Omental fat pad (tissue), 4 donors: ENCODE data around the gene BHLHA15. TPM values are rescaled to one million over a fixed set of nuclear protein-coding genes. Genes with fewer than 3 reads are reported as not detected.

ENCODE experiments used
- ATAC-seq: fragments of 150-250 bp; one replicate; pipeline ENCODE4 v1.9.1; 2016; ENCODE audit warnings: mild to moderate bottlenecking, moderate library complexity; ENCODE audit not compliant: low FRiP score
- DNase-seq: peaks from one replicate; pipeline ENCODE4 v3.0.0-alpha.2; 2019; ENCODE audit warnings: low spot score
- total RNA-seq, 4 donors: library from RNA; depleted of rRNA; stranded (reverse); fragments of >200 nt; gene quantifications; one replicate each; pipeline ENCODE4 v1.1.0, GENCODE V29; 2016
- TF ChIP-seq, protein P1 (sequence below), 3 donors: fragments of 450-650 bp; IDR thresholded peaks; one replicate each; pipeline ENCODE4 v1.5.1; 2016 to 2017; ENCODE audit warnings: antibody characterized with exemption in 3 of 3, mild to moderate bottlenecking in 3 of 3, moderate library complexity in 2 of 3

Gene BHLHA15
- total RNA-seq, 4 donors from 2014 or later, result 1.5 to 3.5 TPM; not detected in 2

DNA sequence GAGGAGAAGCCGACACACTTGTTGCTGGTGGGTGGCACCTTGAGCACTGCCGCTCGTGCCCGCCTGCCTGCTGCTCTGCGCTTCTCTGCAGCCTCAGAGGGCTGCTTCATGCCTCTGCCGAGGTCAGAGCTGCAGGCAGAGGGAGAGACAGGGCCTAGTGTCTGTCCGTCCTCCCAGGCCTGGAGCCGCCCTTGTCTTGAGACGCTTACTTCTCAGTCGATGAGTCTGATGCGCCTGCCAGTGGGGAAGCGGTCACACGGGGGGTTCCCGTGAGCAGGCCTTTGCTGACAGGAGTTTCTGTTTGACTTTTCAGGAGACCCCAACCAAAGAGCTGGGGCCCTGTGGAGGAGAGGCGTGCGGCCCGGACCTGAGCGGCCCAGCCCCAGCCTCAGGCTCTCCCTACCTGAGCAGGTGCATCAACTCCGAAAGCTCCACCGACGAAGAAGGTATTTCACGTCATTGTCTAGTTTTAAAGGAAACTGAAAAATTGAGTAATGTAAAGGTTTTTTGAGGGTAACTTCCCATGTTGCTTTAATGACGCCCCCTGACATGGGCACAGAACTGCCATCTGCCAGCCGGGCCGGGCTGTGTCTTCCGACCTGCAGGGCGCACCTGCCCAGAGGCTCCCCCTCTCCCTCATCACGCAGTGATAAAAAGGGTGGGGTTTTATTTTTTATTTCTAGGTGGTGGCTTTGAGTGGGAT, 7.8 kb upstream of the BHLHA15 start:
- no peak for ATAC-seq

DNA sequence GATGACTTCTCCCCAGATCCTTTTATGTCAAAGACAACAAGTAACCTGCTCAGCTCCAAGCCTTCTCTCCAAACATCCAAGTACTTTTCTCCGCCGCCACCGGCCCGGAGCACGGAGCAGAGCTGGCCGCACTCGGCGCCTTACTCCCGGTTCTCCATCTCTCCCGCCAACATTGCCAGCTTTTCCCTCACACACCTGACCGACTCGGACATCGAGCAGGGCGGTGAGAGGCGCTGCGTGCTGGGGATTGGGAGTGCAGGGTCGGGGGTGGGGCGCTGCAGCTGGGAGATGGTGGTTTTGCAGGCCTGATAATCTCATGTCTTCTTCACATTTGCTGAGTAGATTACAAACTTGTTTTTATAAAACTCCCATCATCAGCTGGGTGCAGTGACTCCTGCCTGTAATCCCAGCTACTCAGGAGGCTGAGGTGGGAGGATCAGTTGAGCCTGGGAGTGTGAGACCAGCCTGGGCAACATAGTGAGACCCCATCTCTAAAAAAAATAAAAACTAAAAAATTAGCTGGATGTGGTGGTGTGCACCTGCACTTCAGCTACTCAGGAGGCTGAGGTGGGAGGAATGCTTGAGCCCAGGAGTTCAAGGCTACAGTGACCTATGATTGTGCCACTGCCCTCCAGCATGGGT, 7.2 kb upstream of the BHLHA15 start:
- ATAC-seq (no peak), DNase-seq (no peak)
- TF ChIP-seq, protein P1, sequence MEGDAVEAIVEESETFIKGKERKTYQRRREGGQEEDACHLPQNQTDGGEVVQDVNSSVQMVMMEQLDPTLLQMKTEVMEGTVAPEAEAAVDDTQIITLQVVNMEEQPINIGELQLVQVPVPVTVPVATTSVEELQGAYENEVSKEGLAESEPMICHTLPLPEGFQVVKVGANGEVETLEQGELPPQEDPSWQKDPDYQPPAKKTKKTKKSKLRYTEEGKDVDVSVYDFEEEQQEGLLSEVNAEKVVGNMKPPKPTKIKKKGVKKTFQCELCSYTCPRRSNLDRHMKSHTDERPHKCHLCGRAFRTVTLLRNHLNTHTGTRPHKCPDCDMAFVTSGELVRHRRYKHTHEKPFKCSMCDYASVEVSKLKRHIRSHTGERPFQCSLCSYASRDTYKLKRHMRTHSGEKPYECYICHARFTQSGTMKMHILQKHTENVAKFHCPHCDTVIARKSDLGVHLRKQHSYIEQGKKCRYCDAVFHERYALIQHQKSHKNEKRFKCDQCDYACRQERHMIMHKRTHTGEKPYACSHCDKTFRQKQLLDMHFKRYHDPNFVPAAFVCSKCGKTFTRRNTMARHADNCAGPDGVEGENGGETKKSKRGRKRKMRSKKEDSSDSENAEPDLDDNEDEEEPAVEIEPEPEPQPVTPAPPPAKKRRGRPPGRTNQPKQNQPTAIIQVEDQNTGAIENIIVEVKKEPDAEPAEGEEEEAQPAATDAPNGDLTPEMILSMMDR (IDR thresholded peaks at IDR 0.05), result no peak

More for the DNA sequence above, 7.8 kb upstream of the BHLHA15 start:
- DNase-seq, result no peak
- TF ChIP-seq, protein P1 (IDR thresholded peaks at IDR 0.05), result no peak

DNA sequence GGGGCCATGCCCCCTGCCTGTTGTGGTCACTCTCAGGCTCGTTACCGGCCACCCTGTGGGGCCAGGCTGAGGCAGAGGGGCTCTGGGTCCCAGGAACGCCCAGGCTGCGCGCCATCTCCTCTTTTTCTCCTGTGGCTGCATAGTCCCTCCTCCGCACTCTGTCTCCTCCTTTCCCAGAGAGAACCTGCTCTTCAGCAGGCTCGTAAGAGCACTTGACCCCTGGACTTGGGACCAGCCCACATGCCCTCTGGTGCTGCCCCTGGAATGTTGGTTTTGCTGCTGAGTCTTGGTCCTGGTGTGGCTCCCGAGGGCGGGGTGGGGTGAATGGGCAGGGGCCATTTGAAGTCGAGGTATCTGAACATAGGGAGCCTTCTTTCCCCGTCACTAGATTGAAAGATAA, 6.6 kb upstream of the BHLHA15 start:
- TF ChIP-seq, protein P1 (IDR thresholded peaks at IDR 0.05), result no peak
- DNase-seq (no peak), ATAC-seq (no peak)

DNA sequence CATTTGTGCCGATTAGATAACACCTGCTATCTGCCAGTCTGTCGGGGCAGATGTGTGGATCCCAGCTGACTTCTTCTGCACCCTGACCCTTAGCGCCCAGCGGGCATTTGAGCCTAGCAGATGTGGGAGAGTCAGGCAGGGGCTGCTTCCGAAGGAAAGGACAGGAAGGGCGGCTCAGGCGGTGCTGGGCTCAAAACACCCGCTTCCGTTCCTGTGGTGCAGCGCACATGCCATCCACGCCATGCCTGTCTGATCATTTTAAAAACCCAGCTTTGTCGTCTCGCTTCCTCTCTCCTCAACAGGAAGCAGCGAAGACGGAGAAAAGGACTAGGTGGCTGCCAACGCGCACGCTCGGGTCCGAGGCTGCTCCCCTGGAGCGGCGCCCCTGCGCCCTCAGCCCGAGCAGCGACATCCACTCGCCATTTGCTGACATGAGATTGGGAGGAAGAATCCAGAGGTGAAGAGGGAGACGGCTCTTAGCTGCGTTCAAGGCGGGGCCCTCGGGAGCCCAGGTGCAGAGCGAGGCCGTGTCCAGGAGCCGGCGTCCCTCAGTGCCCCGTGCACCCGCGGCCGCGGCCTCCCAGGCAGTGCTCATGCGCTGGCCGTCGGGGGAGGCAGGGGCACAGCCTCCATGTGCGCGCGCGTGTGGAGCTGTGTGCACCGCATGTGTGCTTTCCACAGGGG, 5.9 kb upstream of the BHLHA15 start:
- ATAC-seq (no peak), DNase-seq (no peak)
- TF ChIP-seq, protein P1 (IDR thresholded peaks at IDR 0.05), result no peak

DNA sequence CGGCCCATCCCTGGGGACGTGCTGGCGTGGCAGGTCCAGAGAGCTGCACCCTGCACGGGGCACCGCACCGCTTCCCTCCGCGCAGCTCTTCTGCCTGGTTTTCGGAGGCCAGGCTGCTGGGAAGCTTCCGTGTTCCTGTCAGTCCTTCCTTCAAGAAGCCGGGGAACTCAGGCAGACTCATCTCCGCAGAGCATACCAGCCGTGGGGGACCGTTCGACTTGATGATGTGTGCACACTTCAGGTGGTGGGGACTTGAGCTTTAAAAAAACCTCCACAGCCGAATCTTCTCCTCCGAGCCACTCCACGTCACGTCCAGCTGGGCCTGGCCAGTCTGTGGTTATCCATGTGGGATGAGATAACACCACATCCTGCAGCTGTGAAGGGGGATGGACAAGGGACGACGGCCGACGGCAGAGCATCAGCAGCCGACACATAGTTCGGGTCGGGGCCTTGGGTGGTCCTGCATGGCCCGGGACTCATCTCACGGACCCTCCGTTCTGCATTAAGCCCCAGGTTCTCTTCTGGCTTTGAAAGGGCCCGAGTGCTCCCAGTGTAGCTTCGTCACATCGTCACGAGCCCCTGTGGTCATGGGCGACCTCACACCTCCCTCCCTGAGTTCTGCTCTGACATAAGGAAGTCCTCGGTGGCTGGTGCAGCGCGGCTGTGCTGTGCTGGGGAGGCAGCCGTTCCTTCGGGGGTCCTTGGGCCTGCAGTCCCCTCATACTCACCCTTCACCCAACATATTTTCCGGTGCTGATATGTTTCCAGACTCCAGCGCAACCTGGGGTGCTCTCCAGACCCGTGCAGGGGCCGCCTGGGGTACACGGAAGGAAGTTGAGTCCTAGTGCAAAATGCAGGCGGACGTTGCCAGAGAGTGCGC, 4.5 kb upstream of the BHLHA15 start:
- TF ChIP-seq, protein P1 (IDR thresholded peaks at IDR 0.05), result no peak
- DNase-seq, result no peak
- ATAC-seq, result no peak

DNA sequence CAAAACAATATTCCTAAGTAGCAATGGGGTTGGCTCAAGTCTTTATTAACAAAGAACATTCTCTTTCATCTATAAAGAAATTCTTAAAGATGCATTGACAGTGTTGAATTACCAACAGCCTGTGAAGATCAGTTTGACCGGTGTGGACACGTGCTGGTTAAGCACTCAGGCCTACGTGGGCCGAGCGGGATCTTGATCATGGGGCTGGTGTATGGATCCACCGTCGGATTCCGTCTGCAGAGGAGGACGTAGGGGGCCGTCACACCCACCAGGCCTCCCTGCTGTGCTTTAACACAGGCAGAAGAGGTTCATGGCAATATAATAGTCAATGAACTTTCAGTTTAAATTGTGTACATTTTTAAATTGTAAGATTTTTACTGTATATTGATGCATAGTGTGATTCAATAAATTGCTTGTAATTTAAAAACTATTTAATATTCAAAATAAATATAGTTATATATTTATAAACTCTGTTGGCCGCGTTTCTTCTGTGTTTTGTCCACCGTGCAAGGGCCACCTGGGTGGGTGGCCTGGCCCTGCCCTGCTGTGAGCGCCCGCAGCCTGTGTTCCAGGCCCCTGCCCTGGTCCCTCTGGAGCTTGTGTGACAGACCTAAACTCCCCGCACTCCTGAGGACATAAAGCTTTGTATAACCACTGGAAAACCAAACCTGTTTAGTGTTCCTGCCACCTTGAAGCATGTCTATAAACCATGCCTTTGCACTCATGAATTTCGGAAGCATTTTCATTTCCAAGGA, 1.9 kb upstream of the BHLHA15 start:
- ATAC-seq (no peak), DNase-seq (no peak)
- TF ChIP-seq, protein P1 (IDR thresholded peaks at IDR 0.05), result no peak
